Measurements from ENCODE around the gene CMTM2. TPM values are rescaled to one million over a fixed set of nuclear protein-coding genes. Genes with fewer than 3 reads are reported as not detected.

The CMTM2 gene
- total and polyA plus RNA-seq, 12 donors: 0.33 to 0.95 (median 0.63) TPM; not detected in 8

- no peak for TF ChIP-seq CTCF (IDR thresholded peaks at IDR 0.05)
- H3K36me3 ChIP-seq: peaks cover 0 to 8% (median 0%) of the 10 kb centered on the region in 9 donors
- ATAC-seq: peak in 2 of 8 donors; percentile 2
- DNase-seq: no peak
- no peaks in the 10 kb centered on the region for H3K9me3 ChIP-seq
- 38 to 48% methylated on average over 8 of the region's 8 CpGs for WGBS, 2 donors
- H3K27ac ChIP-seq: peak overlapping the region; percentile 89 to 100 (median 96)
- peaks cover 5 to 81% (median 59%) of the 10 kb centered on the region in 9 donors for H3K4me1 ChIP-seq
- no peaks in the 10 kb centered on the region for H3K27me3 ChIP-seq
- peak overlapping the region; percentile 33 to 89 (median 60) for H3K4me3 ChIP-seq
- intact Hi-C loops (cut with DNase I): loop anchor here in 6 of 10 donors (2.0 to 10.0 kb wide), 5 partner anchors 35 to 67 kb away; partner anchors contain the start of gene CMTM3 (in 2 of the 6)
These were observed 27.4 kb upstream of the CMTM2 start for GRCh38 chr16:66551788-66552285.

GRCh38 chr16:66552286-66553177 lies 26.7 kb upstream of the CMTM2 start, which contains the start of gene CKLF:
Gene CKLF, plus strand, starts transcription at chr16:66552576. Its CDS starts 140 bp downstream, at chr16:66552716.
- Histone ChIP-seq H3K4me3 (peak within 1 kb of the TSS; percentile 33 to 89 (median 60)), H3K27me3 (no peaks in the 10 kb centered on the region), H3K4me1 (peaks cover 5 to 77% (median 57%) of the 10 kb centered on the region in 9 donors), H3K9me3 (no peaks in the 10 kb centered on the region), H3K27ac (peak within 1 kb of the TSS; percentile 89 to 100 (median 96)), H3K36me3 (peaks cover 0 to 12% (median 0%) of the 10 kb centered on the region in 9 donors)
- DNase-seq (peak; percentile 88 to 92), ATAC-seq (peak; percentile 85 to 95 (median 89))
- intact Hi-C loops (cut with DNase I): loop anchor here in 6 of 10 donors (2.0 to 10.0 kb wide), 5 partner anchors 35 to 68 kb away; partner anchors contain the start of gene CMTM3 (in 1 of the 6)
- no peak for TF ChIP-seq CTCF (IDR thresholded peaks at IDR 0.05)
- 6 to 9% methylated on average over 63 of the region's 63 CpGs for WGBS, 2 donors

GRCh38 chr16:66553223-66553622 lies 26.0 kb upstream of the CMTM2 start:
- Histone ChIP-seq H3K9me3 (no peaks in the 10 kb centered on the region), H3K27me3 (no peaks in the 10 kb centered on the region), H3K4me3 (peak overlapping the region in 9 of 10 donors; percentile 57 to 89 (median 60)), H3K36me3 (peaks cover 0 to 15% (median 0%) of the 10 kb centered on the region in 9 donors), H3K4me1 (peaks cover 5 to 75% (median 50%) of the 10 kb centered on the region in 9 donors), H3K27ac (peak overlapping the region in 5 of 10 donors; percentile 96 to 100 (median 99))
- no peak for DNase-seq
- WGBS, 2 donors: 39% methylated on average over 8 of the region's 8 CpGs
- intact Hi-C loops (cut with DNase I): loop anchor here in 6 of 10 donors (2.0 to 10.0 kb wide), 5 partner anchors 36 to 68 kb away; partner anchors contain the start of gene CMTM3 (in 1 of the 6)
- TF ChIP-seq CTCF (IDR thresholded peaks at IDR 0.05): no peak
- ATAC-seq: no peak

GRCh38 chr16:66554021-66554420 lies 25.2 kb upstream of the CMTM2 start:
- peaks cover 5 to 70% (median 42%) of the 10 kb centered on the region in 9 donors for H3K4me1 ChIP-seq
- DNase-seq (no peak), ATAC-seq (no peak)
- H3K9me3 ChIP-seq: no peaks in the 10 kb centered on the region
- H3K27ac ChIP-seq: peak overlapping the region in 1 of 10 donors; percentile 100
- intact Hi-C loops (cut with DNase I): loop anchor here in 5 of 10 donors (5.0 to 10.0 kb wide), 3 partner anchors 37 to 69 kb away; no protein-coding TSS in a partner anchor
- 95 to 96% methylated on average over 3 of the region's 3 CpGs for WGBS, 2 donors
- no peaks in the 10 kb centered on the region for H3K27me3 ChIP-seq
- H3K36me3 ChIP-seq: peaks cover 0 to 23% (median 0%) of the 10 kb centered on the region in 9 donors
- TF ChIP-seq CTCF (IDR thresholded peaks at IDR 0.05): no peak
- peak overlapping the region in 6 of 10 donors; percentile 58 to 89 (median 69) for H3K4me3 ChIP-seq

All from heart right ventricle (tissue), 16 donors.